Measurements from ENCODE around the gene HEYL.

DNA sequence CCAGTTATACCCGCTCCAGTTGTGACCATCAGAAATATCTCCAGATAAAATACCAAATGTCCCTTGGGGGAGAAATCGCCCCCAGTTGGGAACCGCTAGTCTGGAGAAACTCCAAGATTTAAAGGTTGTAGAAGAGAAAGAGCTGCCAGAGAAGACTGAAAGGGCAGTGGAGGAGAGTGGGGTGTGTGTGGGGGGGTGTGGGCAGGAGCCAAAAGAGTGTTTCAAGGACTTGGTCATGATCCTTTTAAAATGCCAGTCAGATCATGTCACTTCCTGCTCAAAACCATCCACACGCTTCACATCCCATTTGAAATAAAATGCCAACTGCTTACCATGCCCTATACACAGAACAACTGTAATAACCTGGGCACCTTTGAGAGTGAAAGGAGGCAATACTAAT, 3.4 kb upstream of the HEYL start:
- TF ChIP-seq, protein P1, sequence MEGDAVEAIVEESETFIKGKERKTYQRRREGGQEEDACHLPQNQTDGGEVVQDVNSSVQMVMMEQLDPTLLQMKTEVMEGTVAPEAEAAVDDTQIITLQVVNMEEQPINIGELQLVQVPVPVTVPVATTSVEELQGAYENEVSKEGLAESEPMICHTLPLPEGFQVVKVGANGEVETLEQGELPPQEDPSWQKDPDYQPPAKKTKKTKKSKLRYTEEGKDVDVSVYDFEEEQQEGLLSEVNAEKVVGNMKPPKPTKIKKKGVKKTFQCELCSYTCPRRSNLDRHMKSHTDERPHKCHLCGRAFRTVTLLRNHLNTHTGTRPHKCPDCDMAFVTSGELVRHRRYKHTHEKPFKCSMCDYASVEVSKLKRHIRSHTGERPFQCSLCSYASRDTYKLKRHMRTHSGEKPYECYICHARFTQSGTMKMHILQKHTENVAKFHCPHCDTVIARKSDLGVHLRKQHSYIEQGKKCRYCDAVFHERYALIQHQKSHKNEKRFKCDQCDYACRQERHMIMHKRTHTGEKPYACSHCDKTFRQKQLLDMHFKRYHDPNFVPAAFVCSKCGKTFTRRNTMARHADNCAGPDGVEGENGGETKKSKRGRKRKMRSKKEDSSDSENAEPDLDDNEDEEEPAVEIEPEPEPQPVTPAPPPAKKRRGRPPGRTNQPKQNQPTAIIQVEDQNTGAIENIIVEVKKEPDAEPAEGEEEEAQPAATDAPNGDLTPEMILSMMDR (IDR thresholded peaks at IDR 0.05): no peak
- TF ChIP-seq POLR2A (IDR thresholded peaks at IDR 0.05): no peak

All from heart left ventricle (tissue), 13 donors.